H1 (cell line): ENCODE results near the gene ARHGAP6.

Experiments
- CTCF ChIP-seq, 3 experiments: IDR thresholded peaks; 1 replicate in 2 of 3; 2 replicates in 1 of 3; pipeline versions ENCODE4 v1.5.1 to v1.6.1; 2011; ENCODE audit warnings: low read length in 3 of 3, mild to moderate bottlenecking in 3 of 3, inconsistent platforms in 2 of 3, low read depth in 1 of 3, moderate library complexity in 1 of 3; ENCODE audit not compliant: insufficient read depth in 1 of 3; ENCODE audit errors: control extremely low read depth in 1 of 3
- EP300 ChIP-seq, 2 experiments: IDR thresholded peaks; 1 replicate in 1 of 2; 2 replicates in 1 of 2; pipeline ENCODE4 v1.6.1; 2011 to 2012; ENCODE audit warnings: low read depth in 2 of 2, low read length in 2 of 2, mild to moderate bottlenecking in 2 of 2, borderline replicate concordance in 1 of 2, inconsistent platforms in 1 of 2, moderate library complexity in 1 of 2
- JUND ChIP-seq: IDR thresholded peaks from 2 replicates; pipeline ENCODE4 v1.6.1; 2011; ENCODE audit warnings: mild to moderate bottlenecking, improper control_type of control experiment, low read length
- RFX5 ChIP-seq: IDR thresholded peaks from 2 replicates; pipeline ENCODE4 v1.6.1; 2011; ENCODE audit warnings: low read depth, low read length, improper control_type of control experiment, borderline replicate concordance

- no peak for TF ChIP-seq JUND
- no peak for TF ChIP-seq RFX5
- TF ChIP-seq CTCF (IDR thresholded peaks at IDR 0.05; ENCODE audit: control extremely low read depth in 1 of 3, insufficient read depth in 1 of 3, low read depth in 1 of 3, low read length in 3 of 3), result no peak
- no peak for TF ChIP-seq EP300 (IDR thresholded peaks at IDR 0.05; ENCODE audit: borderline replicate concordance in 1 of 2, low read depth in 2 of 2, low read length in 2 of 2)
These were observed 227.0 kb downstream of the ARHGAP6 start for GRCh38 chrX:11438767-11439166.
